SK-N-SH (cell line): ENCODE measurements around the gene ZNF214.

ENCODE experiments used
- CHD2 ChIP-seq: fragments of 150-350 bp; IDR thresholded peaks from 2 replicates; pipeline ENCODE4 v1.6.1; 2018; ENCODE audit warnings: low read length; ENCODE audit not compliant: partially characterized antibody
- JUND ChIP-seq: IDR thresholded peaks from 2 replicates; pipeline ENCODE4 v1.4.0; 2012
- MEF2A ChIP-seq: IDR thresholded peaks from 2 replicates; pipeline ENCODE4 v1.4.0; 2012; ENCODE audit warnings: low read depth, borderline replicate concordance
- MXI1 ChIP-seq: IDR thresholded peaks from 2 replicates; pipeline ENCODE4 v1.6.1; 2012; ENCODE audit warnings: mild to moderate bottlenecking, low read depth, low read length, improper control_type of control experiment
- POLR2AphosphoS5 ChIP-seq: IDR thresholded peaks from 2 replicates; pipeline ENCODE4 v1.6.1; 2012; ENCODE audit warnings: low read depth, low read length
- RXRA ChIP-seq: IDR thresholded peaks from 2 replicates; pipeline ENCODE4 v1.4.0; 2012; ENCODE audit warnings: low read depth, mild to moderate bottlenecking, borderline replicate concordance
- TAF1 ChIP-seq: IDR thresholded peaks from 2 replicates; pipeline ENCODE4 v1.6.1; 2012; ENCODE audit warnings: low read depth, mild to moderate bottlenecking, low read length, moderate library complexity, borderline replicate concordance
- YY1 ChIP-seq: IDR thresholded peaks from 2 replicates; pipeline ENCODE4 v1.4.0; 2012; ENCODE audit warnings: low read depth, mild to moderate bottlenecking
- TF ChIP-seq, protein P1 (sequence below): fragments of 200-600 bp; sonication (generic); IDR thresholded peaks from 2 replicates; pipeline ENCODE4 v1.6.1; 2017; ENCODE audit warnings: antibody characterized with exemption, mild to moderate bottlenecking, moderate library complexity

DNA sequence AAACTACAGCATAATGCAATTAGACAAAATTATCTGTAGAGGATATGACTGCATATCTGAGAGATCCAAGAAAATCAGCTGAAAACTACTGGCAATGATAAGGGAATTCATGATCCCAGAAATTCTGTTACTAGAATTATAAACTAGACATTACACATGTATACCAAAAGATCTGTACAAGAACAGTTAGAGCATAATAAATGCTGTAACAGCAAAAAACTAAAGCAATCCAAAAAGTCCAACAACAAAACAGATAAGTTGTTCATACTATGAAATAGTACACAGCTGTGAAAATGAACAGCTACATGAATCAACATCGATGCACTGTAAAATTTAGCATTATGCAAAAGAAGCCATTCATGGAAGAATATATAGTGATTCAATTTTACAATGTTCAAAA, 6.0 kb downstream of the ZNF214 start:
- TF ChIP-seq, protein P1, sequence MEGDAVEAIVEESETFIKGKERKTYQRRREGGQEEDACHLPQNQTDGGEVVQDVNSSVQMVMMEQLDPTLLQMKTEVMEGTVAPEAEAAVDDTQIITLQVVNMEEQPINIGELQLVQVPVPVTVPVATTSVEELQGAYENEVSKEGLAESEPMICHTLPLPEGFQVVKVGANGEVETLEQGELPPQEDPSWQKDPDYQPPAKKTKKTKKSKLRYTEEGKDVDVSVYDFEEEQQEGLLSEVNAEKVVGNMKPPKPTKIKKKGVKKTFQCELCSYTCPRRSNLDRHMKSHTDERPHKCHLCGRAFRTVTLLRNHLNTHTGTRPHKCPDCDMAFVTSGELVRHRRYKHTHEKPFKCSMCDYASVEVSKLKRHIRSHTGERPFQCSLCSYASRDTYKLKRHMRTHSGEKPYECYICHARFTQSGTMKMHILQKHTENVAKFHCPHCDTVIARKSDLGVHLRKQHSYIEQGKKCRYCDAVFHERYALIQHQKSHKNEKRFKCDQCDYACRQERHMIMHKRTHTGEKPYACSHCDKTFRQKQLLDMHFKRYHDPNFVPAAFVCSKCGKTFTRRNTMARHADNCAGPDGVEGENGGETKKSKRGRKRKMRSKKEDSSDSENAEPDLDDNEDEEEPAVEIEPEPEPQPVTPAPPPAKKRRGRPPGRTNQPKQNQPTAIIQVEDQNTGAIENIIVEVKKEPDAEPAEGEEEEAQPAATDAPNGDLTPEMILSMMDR, result no peak
- TF ChIP-seq CHD2 (no peak), RXRA (no peak), POLR2AphosphoS5 (no peak), MXI1 (no peak), TAF1 (no peak), MEF2A (no peak), JUND (no peak), YY1 (no peak)
